GM11168 (cell line): Measurements from ENCODE around the gene MN1.
"Not testable (repeated sequence)": the region's sequence is repeated elsewhere in the genome, so short reads cannot be mapped to it uniquely, and the experiment has no call there.

ENCODE experiments used
- in situ Hi-C: fragments of 300-500 bp; cut with MboI; formaldehyde crosslinking; loops from one replicate; pipeline ENCODE4 v1.12.0; 2022; ENCODE audit warnings: low sequenced_read_pairs; ENCODE audit not compliant: unreplicated experiment

Gene MN1

GRCh38 chr22:27746918-27747317 lies 54.6 kb downstream of the MN1 start:
- in situ Hi-C loops: no loop called here

- in situ Hi-C loops: no loop called here
Measured at GRCh38 chr22:27745809-27746208, 55.7 kb downstream of the MN1 start.

- in situ Hi-C loops: no loop called here
Measured at GRCh38 chr22:27745154-27745553, 56.4 kb downstream of the MN1 start.

GRCh38 chr22:27744078-27744477 lies 57.5 kb downstream of the MN1 start:
- in situ Hi-C loops: not testable (repeated sequence)

- in situ Hi-C loops: no loop called here
Measured at GRCh38 chr22:27740202-27740748, 61.3 kb downstream of the MN1 start.

GRCh38 chr22:27737521-27737920 lies 64.0 kb downstream of the MN1 start:
- in situ Hi-C loops: no loop called here

GRCh38 chr22:27734066-27734465 lies 67.5 kb downstream of the MN1 start:
- in situ Hi-C loops: no loop called here

GRCh38 chr22:27732841-27733240 lies 68.7 kb downstream of the MN1 start:
- in situ Hi-C loops: no loop called here

GRCh38 chr22:27732391-27732790 lies 69.2 kb downstream of the MN1 start:
- in situ Hi-C loops: no loop called here

- in situ Hi-C loops: no loop called here
Measured at GRCh38 chr22:27731621-27732020, 69.9 kb downstream of the MN1 start.

GRCh38 chr22:27730641-27731433 lies 70.7 kb downstream of the MN1 start:
- in situ Hi-C loops: no loop called here

GRCh38 chr22:27729246-27729645 lies 72.3 kb downstream of the MN1 start:
- in situ Hi-C loops: no loop called here

GRCh38 chr22:27727673-27728451 lies 73.7 kb downstream of the MN1 start:
- in situ Hi-C loops: no loop called here

GRCh38 chr22:27726686-27727449 lies 74.7 kb downstream of the MN1 start:
- in situ Hi-C loops: no loop called here

GRCh38 chr22:27726331-27726685 lies 75.2 kb downstream of the MN1 start:
- in situ Hi-C loops: no loop called here

- in situ Hi-C loops: no loop called here
Measured at GRCh38 chr22:27725661-27726060, 75.9 kb downstream of the MN1 start.

- in situ Hi-C loops: no loop called here
Measured at GRCh38 chr22:27724709-27725108, 76.8 kb downstream of the MN1 start.

- in situ Hi-C loops: no loop called here
Measured at GRCh38 chr22:27724157-27724556, 77.4 kb downstream of the MN1 start.

- in situ Hi-C loops: no loop called here
Measured at GRCh38 chr22:27723708-27724107, 77.8 kb downstream of the MN1 start.

- in situ Hi-C loops: no loop called here
Measured at GRCh38 chr22:27723158-27723557, 78.4 kb downstream of the MN1 start.

GRCh38 chr22:27720860-27721259 lies 80.7 kb downstream of the MN1 start:
- in situ Hi-C loops: no loop called here
